Kidney epithelial cell (primary cell): ENCODE data around the gene ATP13A3. TPM values are rescaled to one million over a fixed set of nuclear protein-coding genes. Genes with fewer than 3 reads are reported as not detected.

ENCODE experiments used
- DNase-seq: peaks from one replicate; pipeline ENCODE4 v3.0.0-alpha.2; 2010; ENCODE audit warnings: low read depth
- H3K27me3 ChIP-seq: 2 replicates; pipeline ENCODE4 v1.6.0; 2011; ENCODE audit warnings: low read length; ENCODE audit not compliant: control insufficient read depth, insufficient read depth
- H3K36me3 ChIP-seq: 2 replicates; pipeline ENCODE4 v1.5.1; 2011; ENCODE audit warnings: low read length; ENCODE audit not compliant: control insufficient read depth, insufficient read depth
- H3K4me3 ChIP-seq: 2 replicates; pipeline ENCODE4 v1.5.1; 2011; ENCODE audit warnings: low read depth, mild to moderate bottlenecking, control low read depth, low read length
- total RNA-seq: library from RNA; depleted of rRNA; stranded (reverse); fragments of >200 nt; gene quantifications from 2 replicates; pipeline ENCODE4 v1.2.3, GENCODE V29; 2015
- TF ChIP-seq, protein P1 (sequence below): IDR thresholded peaks from 2 replicates; pipeline ENCODE4 v1.5.1; 2011; ENCODE audit warnings: mild to moderate bottlenecking, moderate library complexity, low read length, control low read depth, inconsistent platforms; ENCODE audit not compliant: insufficient read depth, poor library complexity, severe bottlenecking

The ATP13A3 gene
- total RNA-seq, 1 donor from 2014 or later = 324 TPM

GRCh38 chr3:194392576-194392975, 94.2 kb downstream of the ATP13A3 start:
- peaks cover 21% of the 10 kb centered on the region for H3K27me3 ChIP-seq
- H3K36me3 ChIP-seq = no peaks in the 10 kb centered on the region
- no peak overlapping the region for H3K4me3 ChIP-seq
- no peak for DNase-seq
- TF ChIP-seq, protein P1, sequence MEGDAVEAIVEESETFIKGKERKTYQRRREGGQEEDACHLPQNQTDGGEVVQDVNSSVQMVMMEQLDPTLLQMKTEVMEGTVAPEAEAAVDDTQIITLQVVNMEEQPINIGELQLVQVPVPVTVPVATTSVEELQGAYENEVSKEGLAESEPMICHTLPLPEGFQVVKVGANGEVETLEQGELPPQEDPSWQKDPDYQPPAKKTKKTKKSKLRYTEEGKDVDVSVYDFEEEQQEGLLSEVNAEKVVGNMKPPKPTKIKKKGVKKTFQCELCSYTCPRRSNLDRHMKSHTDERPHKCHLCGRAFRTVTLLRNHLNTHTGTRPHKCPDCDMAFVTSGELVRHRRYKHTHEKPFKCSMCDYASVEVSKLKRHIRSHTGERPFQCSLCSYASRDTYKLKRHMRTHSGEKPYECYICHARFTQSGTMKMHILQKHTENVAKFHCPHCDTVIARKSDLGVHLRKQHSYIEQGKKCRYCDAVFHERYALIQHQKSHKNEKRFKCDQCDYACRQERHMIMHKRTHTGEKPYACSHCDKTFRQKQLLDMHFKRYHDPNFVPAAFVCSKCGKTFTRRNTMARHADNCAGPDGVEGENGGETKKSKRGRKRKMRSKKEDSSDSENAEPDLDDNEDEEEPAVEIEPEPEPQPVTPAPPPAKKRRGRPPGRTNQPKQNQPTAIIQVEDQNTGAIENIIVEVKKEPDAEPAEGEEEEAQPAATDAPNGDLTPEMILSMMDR = no peak

DNA sequence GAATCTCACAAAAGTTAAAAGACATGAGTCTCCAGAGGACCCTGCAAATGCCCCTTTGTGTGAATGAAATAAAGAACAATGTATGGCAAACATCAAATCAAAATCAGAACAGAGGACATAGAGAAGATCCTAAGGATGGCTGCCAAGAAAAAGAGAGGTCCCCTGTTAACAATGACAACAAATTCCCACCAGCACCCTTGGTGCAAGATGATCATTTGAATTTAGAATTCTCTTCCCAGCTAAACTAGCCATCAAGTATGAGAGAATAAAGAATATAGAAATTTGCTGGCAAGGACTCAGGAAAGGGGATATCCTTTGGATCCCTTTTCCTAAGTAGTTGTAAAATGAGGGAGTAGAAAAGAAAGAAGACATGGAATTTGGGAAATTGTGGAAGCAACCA, 96.0 kb downstream of the ATP13A3 start:
- Histone ChIP-seq H3K4me3 (no peak overlapping the region), H3K27me3 (peaks cover 10% of the 10 kb centered on the region), H3K36me3 (no peaks in the 10 kb centered on the region)
- TF ChIP-seq, protein P1 = no peak
- no peak for DNase-seq

DNA sequence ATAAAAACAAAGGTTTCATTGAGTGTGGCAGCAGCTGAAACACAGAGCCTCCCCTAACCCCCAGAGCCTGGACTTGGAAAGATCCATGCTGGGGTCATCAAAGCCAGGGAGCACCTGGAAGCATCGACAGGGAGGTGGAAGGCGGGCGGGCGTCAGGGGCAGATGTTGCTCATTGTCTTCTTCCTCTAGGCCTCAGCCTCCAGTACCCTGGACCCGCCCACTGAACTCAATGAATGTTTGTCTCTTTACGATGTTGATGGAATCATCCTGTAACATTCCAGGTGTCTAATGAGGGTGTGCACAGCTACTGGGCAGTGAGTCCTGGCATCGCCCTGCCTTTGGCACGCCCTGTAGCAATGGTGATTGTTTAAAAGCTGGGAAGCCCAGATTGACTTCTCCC, 97.5 kb downstream of the ATP13A3 start:
- TF ChIP-seq, protein P1 = no peak
- Histone ChIP-seq H3K4me3 (no peak overlapping the region), H3K36me3 (no peaks in the 10 kb centered on the region), H3K27me3 (peaks cover 15% of the 10 kb centered on the region)
- DNase-seq = no peak

DNA sequence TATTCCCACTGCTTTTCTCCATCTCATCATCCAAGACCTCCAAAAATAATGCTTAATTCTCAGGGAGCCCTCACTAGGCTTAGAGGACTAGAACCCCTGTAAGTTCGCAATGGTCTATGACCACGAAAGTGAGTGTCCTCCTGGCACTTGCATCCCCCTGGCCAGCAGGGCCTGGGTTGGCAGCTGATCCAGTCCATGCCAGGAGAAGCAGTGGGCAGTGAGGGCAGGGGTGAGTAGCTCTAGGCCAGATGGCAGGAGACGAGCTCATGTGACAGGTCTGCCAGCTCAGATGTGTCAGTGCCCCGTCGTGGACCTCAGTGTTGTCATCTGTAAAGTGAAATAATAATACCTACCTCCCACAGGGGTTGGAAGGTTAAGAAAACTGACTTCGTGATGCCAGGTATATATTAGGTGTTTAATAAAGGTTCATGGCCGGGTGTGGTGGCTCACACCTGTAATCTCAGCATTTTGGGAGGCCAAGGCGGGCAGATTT, 98.8 kb downstream of the ATP13A3 start:
- Histone ChIP-seq H3K27me3 (peaks cover 23% of the 10 kb centered on the region), H3K36me3 (no peaks in the 10 kb centered on the region), H3K4me3 (no peak overlapping the region)
- TF ChIP-seq, protein P1 = no peak
- DNase-seq = no peak

DNA sequence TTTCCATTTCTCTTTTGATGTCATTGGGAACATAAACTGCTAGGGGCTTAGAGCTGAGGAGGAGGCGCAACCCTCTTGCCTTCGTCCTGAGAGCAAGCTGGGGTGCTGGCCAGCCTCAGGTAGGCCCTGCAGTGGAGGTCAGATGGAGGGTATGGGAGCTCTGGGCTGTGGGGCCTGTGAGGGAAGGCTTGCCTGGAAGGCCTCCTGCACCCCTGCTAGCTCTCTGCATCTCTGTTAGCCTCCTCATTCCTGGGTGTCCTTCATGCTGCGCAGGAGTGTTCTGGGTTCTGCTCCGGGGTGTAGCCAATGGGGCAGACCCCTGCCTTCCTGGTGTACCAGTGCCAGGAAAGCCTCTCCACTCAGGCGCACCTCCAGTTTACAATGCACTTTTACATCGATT, 99.5 kb downstream of the ATP13A3 start:
- Histone ChIP-seq H3K4me3 (no peak overlapping the region), H3K36me3 (no peaks in the 10 kb centered on the region), H3K27me3 (peaks cover 25% of the 10 kb centered on the region)
- DNase-seq = no peak
- TF ChIP-seq, protein P1 = no peak

DNA sequence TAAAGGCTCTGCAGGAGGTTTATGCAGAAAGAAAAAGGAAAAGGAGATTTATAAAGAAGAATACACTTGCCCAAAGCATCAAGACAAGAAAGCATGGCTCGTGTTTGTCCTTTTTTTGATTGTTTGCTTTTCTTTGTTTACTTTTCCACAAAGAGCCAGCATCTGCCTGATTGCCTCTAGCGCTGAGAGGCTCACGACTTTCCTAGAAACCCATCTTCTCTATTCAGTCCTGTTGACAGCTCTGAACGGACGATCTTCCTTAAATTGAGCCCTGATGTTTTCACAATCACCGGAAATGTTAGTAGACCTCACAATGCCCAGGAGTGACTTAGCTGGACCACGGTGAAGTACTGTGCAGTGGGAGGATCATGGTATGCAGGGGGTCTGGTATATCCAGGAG, 100.2 kb downstream of the ATP13A3 start:
- TF ChIP-seq, protein P1 = no peak
- DNase-seq = no peak
- Histone ChIP-seq H3K4me3 (no peak overlapping the region), H3K36me3 (no peaks in the 10 kb centered on the region), H3K27me3 (peaks cover 25% of the 10 kb centered on the region)
